ENCODE results near the gene ATP2C2.
A peak's percentile ranks its signal among the peaks of the same experiment; 100 is the strongest.
"Not testable (repeated sequence)": the region's sequence is repeated elsewhere in the genome, so short reads cannot be mapped to it uniquely, and the experiment has no call there.

ATP2C2 gene

GRCh38 chr16:84341528-84342295 lies 26.6 kb upstream of the ATP2C2 start:
- no peak for DNase-seq (ENCODE audit: low read depth)

- DNase-seq (ENCODE audit: low read depth) = not testable (repeated sequence)
These were observed 24.5 kb upstream of the ATP2C2 start for GRCh38 chr16:84343800-84344199.

DNA sequence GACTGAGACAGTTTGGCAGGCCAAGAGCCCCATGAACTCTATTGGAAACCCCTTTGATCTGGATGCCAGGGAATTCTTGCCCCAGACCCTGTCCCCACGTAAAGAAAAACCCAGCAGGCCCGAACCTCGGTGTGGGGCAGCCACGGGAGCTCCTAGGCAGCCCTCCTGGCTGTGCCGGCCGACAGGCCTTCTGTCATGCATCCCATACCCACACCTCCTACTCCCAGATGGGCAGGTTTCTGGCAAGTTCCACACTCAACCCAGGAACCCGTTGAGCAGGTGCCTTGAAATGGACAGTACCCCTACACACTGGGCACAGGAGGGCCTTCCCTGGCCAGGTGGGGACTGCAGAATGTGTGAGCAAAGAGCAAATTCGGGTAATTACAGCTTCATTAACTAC lies 23.6 kb upstream of the ATP2C2 start:
- DNase-seq (ENCODE audit: low read depth) = no peak

DNA sequence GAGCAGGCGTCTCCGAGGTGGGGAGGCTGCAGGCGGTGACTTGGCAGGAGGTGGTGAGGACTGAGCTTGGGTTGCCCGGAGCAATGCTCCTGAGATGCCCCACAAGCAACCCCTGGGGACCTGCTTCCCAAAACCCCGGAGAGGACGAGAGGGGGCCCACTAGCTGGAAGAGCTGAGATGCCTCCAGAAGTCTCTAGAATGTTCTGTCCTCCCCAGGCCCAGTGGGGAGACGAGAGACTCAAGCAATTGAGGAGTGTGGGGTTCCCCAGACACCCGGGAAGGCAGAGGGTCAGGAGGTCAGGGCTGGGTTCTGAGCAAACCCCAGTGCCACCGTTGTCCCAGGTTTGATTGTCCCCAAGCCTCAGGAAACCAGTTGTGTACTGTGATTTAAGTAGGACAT lies 21.2 kb upstream of the ATP2C2 start:
- DNase-seq (ENCODE audit: low read depth) = no peak

DNA sequence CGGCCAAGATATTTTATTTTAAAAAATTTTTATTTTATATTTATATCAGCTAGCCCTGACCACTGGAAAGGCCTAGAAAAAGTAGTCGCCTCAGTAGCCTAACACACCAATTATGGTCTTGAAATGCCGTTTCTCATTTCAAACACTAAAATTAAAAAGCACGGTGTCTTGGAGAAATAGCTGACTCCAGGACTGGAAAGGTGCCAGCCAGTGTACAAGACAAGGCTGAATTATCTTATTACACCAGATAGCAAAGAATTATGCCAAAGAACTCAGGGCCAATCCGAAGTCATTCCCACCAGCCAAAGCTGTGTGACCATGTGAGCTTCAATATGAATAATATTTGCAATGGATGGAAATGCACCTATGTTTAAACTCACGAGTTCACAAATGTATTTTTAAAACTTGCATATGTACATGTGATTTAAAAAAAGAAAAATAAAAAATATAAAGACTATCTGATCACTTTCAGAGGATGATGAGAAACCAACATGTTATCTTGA lies 19.9 kb upstream of the ATP2C2 start:
- no peak for DNase-seq (ENCODE audit: low read depth)

- no peak for DNase-seq (ENCODE audit: low read depth)
These were observed 18.3 kb upstream of the ATP2C2 start for GRCh38 chr16:84349862-84350684.

DNA sequence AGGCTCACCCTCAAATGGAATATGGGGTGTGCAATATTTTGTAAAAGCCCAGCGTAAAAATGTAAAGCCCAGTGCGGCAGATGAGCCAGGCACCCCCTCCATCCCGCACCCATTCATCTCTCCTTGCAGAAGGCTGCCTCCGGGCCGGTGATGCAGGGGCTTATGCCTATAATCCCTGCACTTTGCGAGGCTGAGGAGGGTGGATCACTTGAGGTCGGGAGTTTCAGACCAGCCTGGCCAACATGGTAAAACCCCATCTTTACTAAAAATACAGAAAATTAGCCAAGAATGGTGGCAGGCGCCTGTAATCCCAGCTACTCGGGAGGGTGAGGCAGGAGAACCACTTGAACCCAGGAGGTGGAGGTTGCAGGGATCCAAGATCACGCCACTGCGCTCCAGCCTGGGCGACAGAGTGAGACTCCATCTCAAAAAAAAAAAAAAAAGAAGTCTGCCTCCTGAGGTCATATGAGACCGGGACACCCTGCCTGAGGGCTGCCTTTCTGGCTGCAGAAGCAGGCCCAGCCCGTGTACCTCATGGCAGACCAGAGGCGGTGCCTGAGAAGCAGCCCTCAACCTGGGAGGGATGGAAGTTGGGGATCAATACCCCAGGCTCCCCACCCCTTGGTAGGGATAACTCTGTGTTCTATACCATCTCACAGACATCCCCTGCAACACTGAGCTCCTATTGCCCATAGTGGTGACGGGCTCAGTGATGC lies 17.5 kb upstream of the ATP2C2 start:
- DNase-seq (ENCODE audit: low read depth) = no peak

GRCh38 chr16:84351630-84352029 lies 16.7 kb upstream of the ATP2C2 start:
- no peak for DNase-seq (ENCODE audit: low read depth)

- DNase-seq (ENCODE audit: low read depth) = no peak
These were observed 14.0 kb upstream of the ATP2C2 start for GRCh38 chr16:84354306-84354705.

- DNase-seq (ENCODE audit: low read depth) = no peak
These were observed 13.2 kb upstream of the ATP2C2 start for GRCh38 chr16:84355149-84355548.

GRCh38 chr16:84356176-84356575 lies 12.2 kb upstream of the ATP2C2 start:
- no peak for DNase-seq (ENCODE audit: low read depth)

- no peak for DNase-seq (ENCODE audit: low read depth)
These were observed 11.7 kb upstream of the ATP2C2 start for GRCh38 chr16:84356591-84357116.

DNA sequence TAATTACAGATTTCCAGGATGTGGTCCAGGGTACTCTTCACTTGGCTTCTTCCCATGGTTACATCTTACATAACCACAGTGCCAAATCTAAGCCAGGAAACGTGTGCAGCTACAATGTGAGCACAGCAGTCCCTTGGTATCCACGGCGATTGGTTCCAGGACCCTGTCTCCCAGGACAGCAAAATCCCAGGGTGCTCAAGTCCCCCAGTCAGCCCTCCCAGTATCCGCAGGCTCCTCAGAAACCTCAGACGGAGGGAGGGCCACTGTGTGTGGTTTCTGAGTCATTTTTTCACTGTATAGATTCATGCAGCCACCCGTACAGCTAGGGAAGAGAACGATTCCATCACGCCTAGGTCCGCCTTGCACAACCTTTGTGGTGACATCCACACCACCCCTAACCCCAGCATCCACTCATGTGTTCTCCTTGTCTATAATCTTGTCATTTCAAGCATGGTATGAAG lies 11.1 kb upstream of the ATP2C2 start:
- DNase-seq (ENCODE audit: low read depth) = no peak

DNA sequence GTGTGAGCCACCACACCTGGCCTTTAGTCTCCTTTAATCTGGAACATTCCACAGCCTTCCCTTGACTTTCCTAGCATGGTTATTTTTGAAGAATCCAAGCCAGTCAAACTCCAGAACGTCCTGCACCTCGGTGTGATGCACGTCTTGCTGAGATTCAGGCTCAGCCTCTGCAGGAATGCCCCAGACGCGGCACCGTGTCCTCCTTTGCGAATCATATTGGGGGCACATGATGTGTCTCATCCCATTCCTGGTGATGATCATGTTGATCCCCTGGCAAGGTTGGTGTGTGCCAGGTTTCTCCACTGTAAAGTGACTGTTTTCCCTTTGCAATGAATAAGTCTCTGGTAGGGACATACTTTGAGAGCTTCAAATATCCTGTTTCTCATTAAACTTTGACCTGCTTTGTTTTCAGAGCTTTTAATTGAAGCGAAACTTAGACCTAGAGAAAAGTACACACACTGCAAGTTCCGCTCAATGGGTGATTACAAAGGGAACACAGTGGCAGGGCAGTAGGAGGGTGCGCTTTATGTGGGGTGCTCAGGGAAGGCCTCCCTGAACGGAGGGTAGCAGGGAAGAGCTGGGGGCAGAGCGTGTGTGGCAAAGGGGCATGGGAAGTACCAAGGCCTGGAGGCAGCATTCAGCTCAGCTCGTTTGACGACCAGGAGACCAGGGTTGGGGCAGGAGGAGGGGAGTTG lies 9.6 kb upstream of the ATP2C2 start:
- DNase-seq (ENCODE audit: low read depth) = no peak

- DNase-seq (ENCODE audit: low read depth) = no peak
These were observed 9.0 kb upstream of the ATP2C2 start for GRCh38 chr16:84359326-84359725.

- peak; percentile 6 for DNase-seq (ENCODE audit: low read depth)
These were observed 8.2 kb upstream of the ATP2C2 start for GRCh38 chr16:84360170-84360569.

- no peak for DNase-seq (ENCODE audit: low read depth)
These were observed 7.6 kb upstream of the ATP2C2 start for GRCh38 chr16:84360748-84361147.

DNA sequence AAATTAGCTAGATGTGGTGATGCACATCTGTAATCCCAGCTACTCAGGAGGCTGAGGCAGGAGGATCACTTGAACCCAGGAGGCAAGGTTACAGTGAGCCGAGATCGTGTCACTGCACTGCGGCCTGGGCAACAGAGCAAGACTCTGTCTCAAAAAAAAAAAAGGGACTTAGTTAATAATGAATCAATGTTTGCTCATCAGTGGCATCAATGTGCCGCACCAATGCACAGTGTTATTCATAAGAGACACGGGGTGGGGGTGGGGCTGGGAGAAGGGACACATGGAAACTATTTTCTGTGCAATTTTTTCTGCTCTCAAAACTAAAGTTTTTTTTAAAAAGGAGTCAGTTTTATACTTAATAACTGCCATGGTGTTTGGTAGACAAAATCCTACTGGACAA lies 6.8 kb upstream of the ATP2C2 start:
- no peak for DNase-seq (ENCODE audit: low read depth)

DNA sequence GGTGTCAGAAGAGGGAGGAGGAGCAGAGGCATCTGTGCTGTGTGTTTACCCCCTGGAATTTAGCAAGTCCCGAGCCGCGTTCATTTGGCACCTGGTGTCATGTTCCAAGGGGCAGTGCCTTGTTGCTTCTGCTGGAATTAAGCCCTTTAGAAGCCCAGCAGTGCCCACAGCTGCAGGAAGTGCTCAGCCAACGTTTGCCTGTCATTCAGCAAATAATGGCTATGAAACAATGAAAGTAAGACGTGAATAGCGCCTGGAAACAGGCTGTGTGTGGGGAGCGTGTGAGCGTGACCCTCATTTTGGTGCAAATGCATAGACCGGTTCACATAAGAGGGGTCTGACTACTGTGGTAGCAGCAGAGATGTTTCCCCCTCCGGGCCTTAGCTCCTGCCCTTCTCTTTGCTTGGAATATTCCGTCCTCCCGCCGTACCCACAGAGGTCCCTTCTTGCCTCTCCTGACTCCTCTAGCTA lies 5.8 kb upstream of the ATP2C2 start:
- no peak for DNase-seq (ENCODE audit: low read depth)

- no peak for DNase-seq (ENCODE audit: low read depth)
These were observed 2.1 kb upstream of the ATP2C2 start for GRCh38 chr16:84366208-84366607.

- no peak for DNase-seq (ENCODE audit: low read depth)
These were observed 1.0 kb upstream of the ATP2C2 start for GRCh38 chr16:84367297-84367680.

Data from stimulated activated CD8-positive, alpha-beta memory T cell treated with anti-CD3 and anti-CD28 coated beads, Interleukin-12 subunit alpha, Interleukin-12 subunit beta, amount 100 ng/mL, for 4 hours (primary cell).